DND-41 (cell line): ENCODE results near the gene ST7.

Experiments
- ATAC-seq: fragments of 200-7000 bp; cut with Tn5 transposase; 3 replicates; pipeline ENCODE4 v1.9.1; 2021; ENCODE audit warnings: low read depth; ENCODE audit not compliant: insufficient read depth
- DNase-seq: peaks from one replicate; pipeline ENCODE4 v3.0.0-alpha.2; 2020
- H2AFZ ChIP-seq: 2 replicates; pipeline ENCODE4 v1.6.0; 2012; ENCODE audit warnings: low read depth, low read length
- H3K27ac ChIP-seq: 2 replicates; pipeline ENCODE4 v1.5.1; 2012; ENCODE audit warnings: low read length, inconsistent platforms
- H3K27me3 ChIP-seq: fragments of 200-600 bp; sonication (generic); 2 replicates; pipeline ENCODE4 v1.6.0; 2012; ENCODE audit warnings: low read length, mild to moderate bottlenecking, inconsistent platforms; ENCODE audit not compliant: insufficient read depth, poor library complexity
- H3K36me3 ChIP-seq: 2 replicates; pipeline ENCODE4 v1.5.1; 2012; ENCODE audit warnings: low read length, inconsistent platforms; ENCODE audit not compliant: insufficient read depth
- H3K4me1 ChIP-seq: 2 replicates; pipeline ENCODE4 v1.5.1; 2012; ENCODE audit warnings: mild to moderate bottlenecking, low read length; ENCODE audit not compliant: insufficient read depth
- H3K4me2 ChIP-seq: 2 replicates; pipeline ENCODE4 v1.6.0; 2012; ENCODE audit warnings: mild to moderate bottlenecking, moderate library complexity, low read length, inconsistent platforms; ENCODE audit not compliant: insufficient read depth
- H3K4me3 ChIP-seq, 2 experiments: fragments of 200-600 bp in 1 of 2; shearing (Covaris generic) in 1 of 2; 2 replicates each; pipeline ENCODE4 v1.5.1; 2012 to 2016; ENCODE audit warnings: inconsistent platforms in 2 of 2, low read length in 2 of 2, mild to moderate bottlenecking in 2 of 2, low read depth in 1 of 2, moderate library complexity in 1 of 2
- H3K79me2 ChIP-seq: 2 replicates; pipeline ENCODE4 v1.6.0; 2012; ENCODE audit warnings: low read length, inconsistent platforms; ENCODE audit not compliant: insufficient read depth
- H3K9ac ChIP-seq: 2 replicates; pipeline ENCODE4 v1.6.0; 2012; ENCODE audit warnings: low read depth, mild to moderate bottlenecking, inconsistent platforms, low read length, moderate library complexity
- H3K9me3 ChIP-seq: 2 replicates; pipeline ENCODE4 v1.5.1; 2012; ENCODE audit warnings: low read length, moderate library complexity, mild to moderate bottlenecking, inconsistent platforms; ENCODE audit not compliant: insufficient read depth, severe bottlenecking
- H4K20me1 ChIP-seq: 2 replicates; pipeline ENCODE4 v1.6.0; 2012; ENCODE audit warnings: low read length; ENCODE audit not compliant: insufficient read depth
- CTCF ChIP-seq: IDR thresholded peaks from 2 replicates; pipeline ENCODE4 v1.5.1; 2012; ENCODE audit warnings: borderline replicate concordance, low read length, moderate library complexity, mild to moderate bottlenecking; ENCODE audit not compliant: poor library complexity, severe bottlenecking; ENCODE audit errors: extremely low read depth
- EZH2 ChIP-seq: IDR thresholded peaks from 3 replicates; pipeline ENCODE4 v1.6.1; 2012; ENCODE audit warnings: borderline replicate concordance, low read depth, mild to moderate bottlenecking, moderate library complexity, low read length, inconsistent platforms; ENCODE audit not compliant: severe bottlenecking

Gene ST7

DNA sequence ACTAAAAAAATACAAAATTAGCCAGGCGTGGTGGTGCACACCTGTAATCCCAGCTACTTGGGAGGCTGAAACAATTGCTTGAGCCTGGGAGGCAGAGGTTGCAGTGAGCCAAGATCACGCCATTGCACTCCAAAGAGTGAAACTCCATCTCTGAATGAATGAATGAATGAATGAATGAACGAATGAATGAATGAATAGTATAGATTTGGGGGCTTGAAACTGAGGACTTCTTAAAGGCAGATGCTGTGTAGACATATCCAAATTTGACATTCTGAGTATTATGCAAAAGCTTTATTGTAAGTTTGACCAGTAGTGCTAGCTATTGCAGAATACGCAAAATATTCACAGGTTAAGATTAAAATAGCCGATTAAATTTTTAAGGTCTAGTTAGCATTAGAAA is 30.8 kb upstream of the ST7 start:
- Histone ChIP-seq H3K27me3 (no peaks in the 10 kb centered on the region), H3K36me3 (peaks cover 11% of the 10 kb centered on the region; the same call in 1 of the 2 replicates), H3K9me3 (no peaks in the 10 kb centered on the region), H3K9ac (no peak overlapping the region), H3K27ac (no peak overlapping the region), H3K79me2 (no peaks in the 10 kb centered on the region), H4K20me1 (no peaks in the 10 kb centered on the region), H2AFZ (no peak overlapping the region), H3K4me2 (no peak overlapping the region), H3K4me1 (peaks cover 3% of the 10 kb centered on the region; the same call in 1 of the 2 replicates), H3K4me3 (no peak overlapping the region)
- no peak for DNase-seq
- no peak for ATAC-seq
- TF ChIP-seq EZH2 (no peak), CTCF (no peak)

- Histone ChIP-seq H3K27me3 (no peaks in the 10 kb centered on the region), H4K20me1 (no peaks in the 10 kb centered on the region), H3K4me3 (no peak overlapping the region), H3K27ac (no peak overlapping the region), H3K4me1 (peaks cover 3% of the 10 kb centered on the region; the same call in 1 of the 2 replicates), H3K4me2 (no peak overlapping the region), H3K36me3 (peaks cover 3% of the 10 kb centered on the region; the same call in 1 of the 2 replicates), H3K79me2 (no peaks in the 10 kb centered on the region), H3K9ac (no peak overlapping the region), H2AFZ (no peak overlapping the region), H3K9me3 (no peaks in the 10 kb centered on the region)
- DNase-seq (no peak), ATAC-seq (0 out of 3 replicates have a peak, but pooled peaks have one; percentile 16)
- TF ChIP-seq EZH2 (no peak), CTCF (no peak)
These were observed 28.6 kb upstream of the ST7 start for GRCh38 chr7:116924741-116925140.

DNA sequence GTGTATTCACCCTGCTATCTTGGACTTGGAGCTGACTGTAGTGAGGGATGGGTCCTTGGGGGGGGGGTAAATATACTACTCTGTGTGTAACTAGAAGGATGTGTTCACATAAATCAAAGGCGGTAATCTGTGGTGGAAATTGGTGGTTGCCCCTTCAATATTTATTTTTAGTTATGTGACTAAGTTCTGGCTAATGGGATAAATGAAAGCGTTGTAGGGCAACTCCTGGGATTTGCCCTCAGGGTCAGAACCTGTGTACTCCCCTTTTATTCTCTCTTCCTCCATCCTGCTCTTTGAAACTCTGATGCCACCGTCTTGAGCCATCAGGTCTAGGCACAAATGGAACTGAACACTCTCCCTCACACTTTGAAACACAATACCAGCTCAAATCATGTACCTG is 24.3 kb upstream of the ST7 start:
- H3K9ac ChIP-seq = no peak overlapping the region
- no peaks in the 10 kb centered on the region for H3K9me3 ChIP-seq
- H3K27ac ChIP-seq = no peak overlapping the region
- DNase-seq = no peak
- H3K36me3 ChIP-seq = no peaks in the 10 kb centered on the region
- H3K27me3 ChIP-seq = no peaks in the 10 kb centered on the region
- H4K20me1 ChIP-seq = no peaks in the 10 kb centered on the region
- no peak overlapping the region for H3K4me2 ChIP-seq
- no peaks in the 10 kb centered on the region for H3K79me2 ChIP-seq
- no peaks in the 10 kb centered on the region for H3K4me1 ChIP-seq
- no peak overlapping the region for H2AFZ ChIP-seq
- ATAC-seq = no peak
- no peak overlapping the region for H3K4me3 ChIP-seq
- TF ChIP-seq EZH2 (no peak), CTCF (no peak)
